Activated T-cell treated with anti-CD3 and anti-CD28 coated beads, Interleukin-2, amount 50 U/mL, for 72 hours (primary cell): Measurements from ENCODE around the gene AFF2. TPM values are rescaled to one million over a fixed set of nuclear protein-coding genes. Genes with fewer than 3 reads are reported as not detected.

ENCODE experiments used
- ATAC-seq, 2 donors: fragments of 150-1000 bp; cut with Tn5 transposase; replicated peaks in 1 of 2; 2 replicates each; pipeline ENCODE4 v1.10.0; 2021; ENCODE audit warnings: moderate library complexity in 2 of 2, mild to moderate bottlenecking in 1 of 2
- DNase-seq, 2 donors: peaks; one replicate each; pipeline ENCODE4 v3.0.0; 2021 to 2022; ENCODE audit warnings: mixed read lengths in 1 of 2
- H3K27ac Mint-ChIP-seq: one replicate; pipeline ENCODE4 v1.8.0; 2022; ENCODE audit warnings: mild to moderate bottlenecking, moderate library complexity, mixed read lengths
- H3K27me3 Mint-ChIP-seq: one replicate; pipeline ENCODE4 v1.8.0; 2022; ENCODE audit warnings: low read depth, mixed read lengths
- H3K36me3 Mint-ChIP-seq, 2 donors: one replicate each; pipeline ENCODE4 v1.8.0; 2022; ENCODE audit warnings: mixed read lengths in 2 of 2, mild to moderate bottlenecking in 1 of 2; ENCODE audit not compliant: insufficient read depth in 2 of 2
- H3K4me1 Mint-ChIP-seq: one replicate; pipeline ENCODE4 v1.8.0; 2022; ENCODE audit warnings: low read depth, mixed read lengths
- H3K4me3 Mint-ChIP-seq, 2 donors: one replicate each; pipeline ENCODE4 v1.8.0; 2022; ENCODE audit warnings: mild to moderate bottlenecking in 2 of 2, mixed read lengths in 2 of 2, moderate library complexity in 2 of 2
- H3K9me3 Mint-ChIP-seq, 2 donors: one replicate each; pipeline ENCODE4 v1.8.0; 2022; ENCODE audit warnings: mixed read lengths in 2 of 2
- total RNA-seq, 2 donors: library from RNA; stranded (reverse); gene quantifications; one replicate each; pipeline ENCODE4 v1.2.3, GENCODE V29; 2022

The AFF2 gene
- total RNA-seq, 2 donors from 2014 or later: 1.4 to 2.8 TPM

GRCh38 chrX:148774276-148774675 is 273.9 kb downstream of the AFF2 start:
- DNase-seq: no peak
- H3K36me3 Mint-ChIP-seq: peaks cover 8 to 9% of the 10 kb centered on the region in 2 donors
- H3K4me1 Mint-ChIP-seq: no peaks in the 10 kb centered on the region
- no peak for ATAC-seq
- peaks cover 26% of the 10 kb centered on the region for H3K27me3 Mint-ChIP-seq
- H3K9me3 Mint-ChIP-seq: peaks cover 3 to 8% of the 10 kb centered on the region in 2 donors
- no peak overlapping the region for H3K27ac Mint-ChIP-seq
- H3K4me3 Mint-ChIP-seq: no peak overlapping the region

DNA sequence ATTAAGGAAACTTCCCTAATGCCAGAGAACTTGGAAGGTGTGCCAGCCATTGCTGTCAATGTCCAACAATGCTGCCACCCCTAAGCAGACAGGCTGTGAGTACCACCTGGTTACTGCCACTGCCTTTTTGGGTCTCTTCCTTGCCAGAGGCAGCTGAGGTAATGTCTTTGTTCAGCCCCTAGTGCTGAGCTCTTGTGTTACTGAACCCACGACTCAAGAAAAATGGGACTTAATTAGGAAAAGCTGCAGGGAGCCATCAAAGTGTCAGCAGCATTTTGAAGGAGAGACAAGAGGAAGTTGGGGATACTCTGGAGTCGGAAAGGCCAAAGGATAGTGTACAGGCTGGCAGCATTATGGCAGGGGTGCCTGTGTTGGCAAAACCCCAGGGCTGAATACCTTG is 283.7 kb downstream of the AFF2 start:
- DNase-seq (no peak), ATAC-seq (no peak)
- Mint-ChIP-seq H3K27me3 (peaks cover 6% of the 10 kb centered on the region), H3K27ac (no peak overlapping the region), H3K4me1 (no peaks in the 10 kb centered on the region), H3K4me3 (no peak overlapping the region), H3K9me3 (peaks cover 1 to 3% of the 10 kb centered on the region in 2 donors), H3K36me3 (peaks cover under 1% of the 10 kb centered on the region in 2 donors)

DNA sequence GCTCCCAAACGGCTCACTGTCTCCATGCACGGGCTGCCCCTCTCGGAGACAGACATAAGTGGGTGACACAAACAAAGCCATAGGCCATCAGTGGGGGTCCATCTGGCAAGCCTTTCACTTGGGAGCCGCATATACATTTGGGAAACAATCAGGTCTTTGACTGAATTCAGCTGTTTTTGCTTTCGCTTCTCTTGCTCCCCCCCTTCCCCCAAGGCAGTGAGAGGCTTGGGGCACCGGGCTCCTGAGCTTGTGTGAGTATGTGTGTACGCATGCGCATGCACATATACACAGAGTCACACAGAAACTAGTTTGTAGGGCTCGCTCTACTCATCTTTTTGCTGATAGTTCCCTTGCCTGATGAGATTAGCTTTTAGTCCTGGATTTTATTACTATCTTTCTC is 284.4 kb downstream of the AFF2 start:
- H3K9me3 Mint-ChIP-seq: no peaks in the 10 kb centered on the region
- no peaks in the 10 kb centered on the region for H3K4me1 Mint-ChIP-seq
- H3K36me3 Mint-ChIP-seq: no peaks in the 10 kb centered on the region
- DNase-seq: no peak
- H3K4me3 Mint-ChIP-seq: no peak overlapping the region
- H3K27me3 Mint-ChIP-seq: peaks cover 6% of the 10 kb centered on the region
- no peak overlapping the region for H3K27ac Mint-ChIP-seq
- ATAC-seq: no peak

- Mint-ChIP-seq H3K27me3 (peaks cover 10% of the 10 kb centered on the region), H3K36me3 (no peaks in the 10 kb centered on the region), H3K4me1 (no peaks in the 10 kb centered on the region), H3K27ac (no peak overlapping the region), H3K9me3 (no peaks in the 10 kb centered on the region), H3K4me3 (no peak overlapping the region)
- DNase-seq (no peak), ATAC-seq (no peak)
These were observed 284.8 kb downstream of the AFF2 start for GRCh38 chrX:148785256-148785655.

GRCh38 chrX:148788449-148788848 is 288.0 kb downstream of the AFF2 start:
- H3K4me3 Mint-ChIP-seq: no peak overlapping the region
- ATAC-seq (no peak), DNase-seq (no peak)
- no peaks in the 10 kb centered on the region for H3K4me1 Mint-ChIP-seq
- no peaks in the 10 kb centered on the region for H3K9me3 Mint-ChIP-seq
- H3K36me3 Mint-ChIP-seq: no peaks in the 10 kb centered on the region
- no peak overlapping the region for H3K27ac Mint-ChIP-seq
- H3K27me3 Mint-ChIP-seq: peaks cover 12% of the 10 kb centered on the region

DNA sequence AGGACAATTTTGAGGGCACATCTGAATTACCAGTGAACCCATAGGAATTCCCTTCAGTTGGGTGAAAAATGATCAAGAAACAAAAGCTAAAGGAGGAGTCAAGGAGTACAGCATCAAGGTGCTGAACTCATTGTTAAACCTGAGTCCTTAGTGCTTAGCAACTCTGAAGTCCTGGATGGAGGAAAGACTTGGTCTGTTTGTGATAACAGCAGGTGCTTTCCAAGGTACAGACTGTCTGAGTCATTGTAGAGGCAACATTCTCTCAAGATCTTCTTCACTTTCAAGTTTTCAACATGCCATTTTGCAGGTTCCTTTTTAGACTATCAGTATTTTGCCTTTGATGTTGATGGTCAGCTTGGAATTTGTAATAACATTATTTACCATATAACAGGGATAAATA is 293.9 kb downstream of the AFF2 start:
- ATAC-seq (no peak), DNase-seq (no peak)
- H3K9me3 Mint-ChIP-seq: peaks cover 0 to 2% of the 10 kb centered on the region in 2 donors
- no peaks in the 10 kb centered on the region for H3K4me1 Mint-ChIP-seq
- peaks cover 27% of the 10 kb centered on the region for H3K27me3 Mint-ChIP-seq
- no peaks in the 10 kb centered on the region for H3K36me3 Mint-ChIP-seq
- no peak overlapping the region for H3K4me3 Mint-ChIP-seq
- no peak overlapping the region for H3K27ac Mint-ChIP-seq

GRCh38 chrX:148804579-148805355 is 304.4 kb downstream of the AFF2 start:
- Mint-ChIP-seq H3K4me3 (no peak overlapping the region), H3K4me1 (no peaks in the 10 kb centered on the region), H3K27me3 (no peaks in the 10 kb centered on the region), H3K27ac (no peak overlapping the region), H3K9me3 (no peaks in the 10 kb centered on the region), H3K36me3 (no peaks in the 10 kb centered on the region)
- ATAC-seq (no peak), DNase-seq (no peak)

- no peaks in the 10 kb centered on the region for H3K9me3 Mint-ChIP-seq
- no peak overlapping the region for H3K4me3 Mint-ChIP-seq
- H3K27me3 Mint-ChIP-seq: peaks cover 8% of the 10 kb centered on the region
- ATAC-seq (no peak), DNase-seq (no peak)
- H3K4me1 Mint-ChIP-seq: no peaks in the 10 kb centered on the region
- H3K36me3 Mint-ChIP-seq: no peaks in the 10 kb centered on the region
- H3K27ac Mint-ChIP-seq: no peak overlapping the region
These were observed 305.9 kb downstream of the AFF2 start for GRCh38 chrX:148806145-148806870.

DNA sequence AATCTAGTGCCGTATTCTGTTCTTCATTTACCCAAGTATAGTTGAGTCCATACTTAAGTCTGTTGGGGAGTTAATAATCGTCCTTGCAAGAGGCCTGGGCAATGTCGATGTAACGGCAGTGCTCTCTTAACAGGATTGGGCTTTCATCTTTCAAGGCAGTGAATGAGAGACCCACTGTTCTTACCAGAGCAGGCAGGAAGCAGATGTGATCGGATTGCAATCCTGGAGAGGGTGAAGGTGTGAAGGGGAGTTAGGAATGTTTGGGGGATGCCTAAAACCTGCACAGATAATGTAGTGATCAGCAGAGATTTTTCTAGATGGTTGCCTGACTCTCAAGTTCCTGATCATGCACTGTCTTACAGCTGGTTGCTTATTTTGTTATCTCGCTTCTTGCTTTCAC is 308.4 kb downstream of the AFF2 start:
- peaks cover 16% of the 10 kb centered on the region for H3K27me3 Mint-ChIP-seq
- no peaks in the 10 kb centered on the region for H3K36me3 Mint-ChIP-seq
- no peak overlapping the region for H3K4me3 Mint-ChIP-seq
- H3K27ac Mint-ChIP-seq: no peak overlapping the region
- ATAC-seq: no peak
- no peak for DNase-seq
- no peaks in the 10 kb centered on the region for H3K9me3 Mint-ChIP-seq
- no peaks in the 10 kb centered on the region for H3K4me1 Mint-ChIP-seq

DNA sequence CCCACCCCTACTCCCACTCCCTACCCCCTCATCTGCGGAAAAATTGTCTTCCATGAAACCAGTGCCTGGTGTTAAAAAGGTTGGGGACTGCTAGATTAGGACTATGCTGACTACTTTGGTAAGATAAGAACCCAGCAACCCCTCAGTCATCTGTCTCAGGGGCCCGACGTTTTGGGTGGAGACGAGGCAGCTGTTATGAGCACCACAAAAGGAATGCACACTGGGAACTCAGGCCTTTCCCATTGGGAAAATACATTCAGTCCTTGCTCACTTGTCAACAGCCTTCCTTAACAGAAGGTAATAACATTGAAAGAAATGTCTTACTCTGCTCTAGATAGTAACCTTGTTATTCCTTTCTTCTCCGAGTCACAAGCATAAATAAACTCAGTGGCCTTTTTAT is 310.8 kb downstream of the AFF2 start:
- Mint-ChIP-seq H3K4me1 (no peaks in the 10 kb centered on the region), H3K36me3 (no peaks in the 10 kb centered on the region), H3K27ac (no peak overlapping the region), H3K9me3 (no peaks in the 10 kb centered on the region), H3K4me3 (no peak overlapping the region), H3K27me3 (peaks cover 22% of the 10 kb centered on the region)
- ATAC-seq (no peak), DNase-seq (no peak)

GRCh38 chrX:148813422-148813821 is 313.0 kb downstream of the AFF2 start:
- Mint-ChIP-seq H3K4me1 (no peaks in the 10 kb centered on the region), H3K36me3 (no peaks in the 10 kb centered on the region), H3K4me3 (no peak overlapping the region), H3K27me3 (peaks cover 22% of the 10 kb centered on the region), H3K27ac (no peak overlapping the region), H3K9me3 (no peaks in the 10 kb centered on the region)
- DNase-seq (no peak), ATAC-seq (no peak)

DNA sequence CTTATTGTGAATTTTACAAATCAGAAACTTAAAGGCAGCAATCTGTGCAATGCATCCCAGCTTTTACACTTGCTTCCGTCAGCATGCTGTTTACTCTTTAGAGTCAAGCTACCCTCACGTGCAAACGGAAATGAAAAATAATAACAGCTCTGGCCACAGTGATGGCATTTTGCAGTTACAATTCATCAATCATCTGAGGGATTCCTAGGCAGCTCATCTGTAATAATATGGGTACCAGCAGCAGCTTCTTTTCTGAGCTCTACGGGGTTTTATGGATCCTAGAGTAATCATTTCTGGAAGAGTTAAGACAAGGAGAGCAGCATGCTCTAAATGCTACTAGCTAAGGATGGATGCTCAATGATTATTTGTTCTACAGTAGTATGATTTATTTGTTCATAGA is 313.6 kb downstream of the AFF2 start:
- Mint-ChIP-seq H3K4me1 (no peaks in the 10 kb centered on the region), H3K36me3 (no peaks in the 10 kb centered on the region), H3K4me3 (no peak overlapping the region), H3K27ac (no peak overlapping the region), H3K27me3 (peaks cover 22% of the 10 kb centered on the region), H3K9me3 (no peaks in the 10 kb centered on the region)
- DNase-seq: no peak
- no peak for ATAC-seq

GRCh38 chrX:148815218-148815961 is 315.0 kb downstream of the AFF2 start:
- no peaks in the 10 kb centered on the region for H3K9me3 Mint-ChIP-seq
- no peak overlapping the region for H3K4me3 Mint-ChIP-seq
- peaks cover 22% of the 10 kb centered on the region for H3K27me3 Mint-ChIP-seq
- ATAC-seq (no peak), DNase-seq (no peak)
- no peaks in the 10 kb centered on the region for H3K36me3 Mint-ChIP-seq
- no peaks in the 10 kb centered on the region for H3K4me1 Mint-ChIP-seq
- H3K27ac Mint-ChIP-seq: no peak overlapping the region
